Activated CD4-positive, CD25-positive, alpha-beta regulatory T cell (primary cell): Measurements from ENCODE around the gene NR5A1.

Source experiments
- DNase-seq, 4 experiments: peaks; one replicate each; lab custom pipeline; 2025; lab: John Stamatoyannopoulos, UW

Gene NR5A1

DNA sequence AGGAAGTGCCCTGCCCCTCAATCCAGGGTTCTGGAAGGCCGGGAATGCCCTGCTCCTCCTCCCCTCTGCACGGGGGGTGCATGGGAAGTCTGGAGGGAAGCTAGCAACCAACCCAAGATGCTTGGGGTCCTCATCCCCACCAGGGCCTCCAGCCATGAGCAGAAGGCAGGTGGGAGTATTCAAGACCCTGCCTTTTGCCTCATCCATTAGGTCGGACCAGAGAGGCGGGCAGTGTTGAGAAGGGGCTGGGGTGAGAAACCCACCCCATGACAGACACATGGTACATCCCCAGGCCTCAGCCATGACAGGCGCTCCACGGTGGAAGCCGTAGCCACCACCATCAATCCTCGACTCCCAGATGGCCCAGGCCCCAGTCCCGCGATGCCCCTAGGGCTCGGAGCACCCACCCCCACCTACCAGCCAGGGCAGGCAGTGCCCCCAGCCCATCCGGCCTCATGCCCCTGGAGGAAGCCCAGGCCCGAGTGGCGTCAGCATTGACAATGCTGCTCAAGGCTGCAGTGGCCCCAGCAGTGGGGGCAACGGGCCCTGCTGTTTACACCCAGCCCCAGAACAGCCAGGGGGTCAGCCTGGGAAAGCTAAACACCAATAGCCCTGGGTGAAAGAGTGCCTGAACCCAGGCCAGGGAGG is 8.6 kb downstream of the NR5A1 start:
- no peak for DNase-seq

DNA sequence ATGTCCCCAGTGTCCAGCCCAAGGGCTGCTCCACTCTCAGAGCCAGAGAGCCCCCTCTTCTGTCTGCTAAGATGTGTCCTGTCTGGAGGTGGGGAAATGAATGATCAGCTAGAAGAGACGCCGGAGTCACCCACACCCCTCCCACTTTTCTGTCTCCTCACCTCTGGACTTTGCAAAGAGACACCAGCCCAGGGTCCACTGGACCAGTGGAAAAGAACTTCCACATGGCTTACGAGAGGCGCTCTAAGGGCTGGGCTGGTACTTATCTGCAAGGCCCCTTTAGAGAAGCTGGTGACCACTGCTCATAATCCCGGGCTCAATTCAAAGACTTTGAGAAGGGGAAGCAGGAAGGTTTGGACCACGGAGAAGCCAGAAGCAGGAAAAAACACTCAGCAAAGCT is 9.2 kb downstream of the NR5A1 start:
- no peak for DNase-seq

DNA sequence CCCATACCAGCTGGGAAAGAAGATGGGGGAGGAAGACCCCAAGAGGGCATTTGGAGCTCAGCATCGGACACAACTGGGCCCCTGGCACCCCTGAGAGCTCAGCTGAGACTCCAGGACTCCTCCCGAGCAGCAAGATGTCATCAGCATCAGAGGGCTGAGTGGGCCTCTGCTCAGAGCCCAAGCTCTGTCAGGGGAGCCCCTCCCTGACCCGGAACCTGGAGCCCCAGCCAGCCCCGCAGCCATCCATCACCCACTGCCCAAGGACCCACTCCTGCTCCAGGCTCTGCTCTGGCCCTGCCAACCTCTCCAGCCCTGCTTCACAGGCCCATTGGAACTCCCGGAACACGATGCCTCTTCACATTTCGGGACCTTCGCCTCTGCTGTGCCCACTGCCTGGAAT is 9.8 kb downstream of the NR5A1 start:
- no peak for DNase-seq

DNA sequence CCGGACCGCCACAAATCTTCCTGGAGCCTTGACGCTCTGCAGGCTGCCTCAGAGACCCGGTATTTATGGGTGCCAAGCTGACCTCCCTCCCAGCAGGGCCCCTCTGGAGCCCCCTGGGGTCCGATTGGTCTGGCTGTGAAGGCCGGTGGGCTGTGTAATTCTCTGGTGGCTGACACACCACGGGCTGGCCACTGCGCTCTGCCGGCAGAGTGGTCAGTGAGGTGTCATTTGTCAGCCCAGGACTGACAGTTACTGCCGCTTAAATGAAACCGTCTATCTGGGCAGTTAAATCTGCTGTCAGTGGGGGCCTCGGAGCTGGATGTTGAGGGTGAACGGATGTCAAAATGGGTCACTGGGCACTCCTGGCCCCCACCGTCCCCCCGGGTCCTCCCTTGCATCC is 10.7 kb downstream of the NR5A1 start:
- DNase-seq = no peak

DNA sequence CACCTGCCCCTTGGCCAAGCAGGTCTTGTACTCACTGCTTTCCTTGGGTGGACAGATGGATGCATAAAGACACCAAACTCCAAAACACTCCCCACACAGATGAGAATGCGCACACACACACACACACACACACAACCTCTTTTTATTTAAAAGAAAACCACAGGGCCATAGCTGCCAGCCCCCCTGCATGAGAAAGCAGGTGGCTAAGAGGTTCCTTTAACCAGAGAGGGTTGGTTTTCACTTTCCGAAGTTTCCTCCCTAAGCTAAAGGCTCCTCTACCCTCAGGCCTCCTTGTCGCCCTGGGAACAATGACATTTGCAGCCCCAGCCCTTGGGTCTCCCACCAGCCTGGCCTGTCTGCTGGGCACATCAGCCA is 11.1 kb downstream of the NR5A1 start:
- DNase-seq = no peak

DNA sequence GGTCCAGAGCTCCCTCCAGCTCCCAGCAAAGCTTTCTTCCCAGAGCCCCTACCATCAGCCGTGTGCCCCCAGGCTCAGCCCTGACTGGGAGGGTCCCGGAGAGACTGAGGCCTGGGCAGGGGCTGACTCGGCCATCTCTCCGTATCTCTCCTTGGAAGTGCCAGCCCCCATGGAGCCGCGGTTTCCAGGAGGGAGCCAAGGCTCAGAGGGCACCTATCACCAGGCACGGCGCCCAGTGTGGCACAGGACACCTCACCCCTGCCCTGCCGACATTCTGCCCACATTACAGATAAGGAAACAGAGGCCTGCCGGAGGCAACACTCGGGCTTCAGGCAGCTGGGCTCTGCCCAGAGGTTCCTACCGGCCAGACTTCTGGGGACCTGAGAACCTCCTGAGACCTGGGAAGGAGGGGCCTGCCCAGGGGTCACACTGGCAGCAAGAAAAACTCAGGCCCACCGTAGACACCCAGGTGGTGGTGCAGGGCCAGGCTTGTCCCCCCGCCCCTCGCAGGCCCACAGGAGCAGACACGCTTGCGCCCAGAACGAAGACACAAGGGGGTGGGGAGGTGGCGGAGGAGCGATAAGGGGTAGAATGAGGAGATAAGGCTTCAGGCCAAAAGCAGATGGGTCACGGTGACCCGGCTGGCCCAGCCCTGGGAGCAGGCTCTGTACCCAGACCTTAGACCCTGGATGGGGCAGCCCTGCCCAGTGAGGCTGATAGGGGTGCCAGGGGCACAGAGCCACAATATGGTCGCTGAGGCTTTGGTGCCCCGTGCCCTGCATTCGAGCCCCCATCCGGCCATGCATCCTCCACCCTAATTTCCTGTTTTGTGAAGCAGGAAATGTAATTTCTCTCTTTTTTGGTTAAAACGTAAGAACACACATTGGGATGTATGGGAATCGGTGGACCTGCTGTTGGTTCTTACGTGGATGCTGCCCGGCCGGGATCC is 11.8 kb downstream of the NR5A1 start:
- DNase-seq = no peak

DNA sequence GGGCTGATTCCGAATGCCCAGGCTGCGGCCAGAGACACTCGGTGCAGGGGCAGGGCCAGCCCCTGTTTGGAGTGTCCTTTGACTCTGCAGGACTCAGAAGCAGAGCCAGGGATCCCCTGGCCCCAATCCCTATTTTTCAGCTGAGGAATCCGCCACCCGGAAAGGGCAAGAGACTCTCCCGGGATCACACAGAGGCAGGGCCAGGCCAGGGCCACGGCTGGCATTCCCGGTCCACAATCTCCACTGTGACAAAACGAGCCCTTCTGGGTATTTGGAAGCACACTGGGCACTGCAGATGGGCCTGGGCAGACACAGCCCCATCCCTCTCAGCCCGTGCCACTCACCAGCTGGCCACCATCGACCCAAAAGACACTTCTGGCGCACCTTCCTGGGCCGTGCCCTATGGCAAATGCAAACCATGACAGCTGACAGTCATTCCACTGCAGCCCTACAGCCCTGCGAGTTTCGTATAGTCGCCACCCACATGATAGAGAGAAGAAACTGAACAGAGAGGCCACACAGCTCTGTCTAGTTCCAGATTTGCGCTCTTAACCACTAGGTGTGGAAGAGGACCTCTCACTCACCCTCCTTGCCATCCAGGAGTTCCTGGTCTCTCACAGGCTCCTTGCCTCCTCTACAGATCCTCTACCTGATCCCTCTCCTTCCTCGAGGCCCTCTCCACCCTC is 13.3 kb downstream of the NR5A1 start:
- DNase-seq = no peak

DNA sequence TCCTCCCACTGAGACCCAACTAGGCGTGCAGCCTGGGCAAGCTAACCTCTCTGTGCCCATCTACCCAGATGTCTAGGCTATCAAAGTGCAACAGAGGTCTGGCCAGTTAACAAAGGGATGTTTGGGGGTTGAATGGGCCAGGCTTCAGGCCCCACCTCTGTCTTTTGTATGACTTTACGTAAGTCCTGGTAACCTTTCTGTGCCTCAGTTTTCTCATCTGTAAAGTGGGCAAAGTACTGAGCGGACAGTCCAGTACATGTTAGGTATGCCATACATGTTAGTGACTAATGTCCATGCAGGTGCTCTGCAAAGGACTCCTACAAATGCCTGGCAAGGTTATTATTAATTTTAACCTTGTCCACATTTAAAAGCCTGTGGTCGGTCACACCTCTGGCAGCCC is 14.0 kb downstream of the NR5A1 start:
- DNase-seq = no peak

DNA sequence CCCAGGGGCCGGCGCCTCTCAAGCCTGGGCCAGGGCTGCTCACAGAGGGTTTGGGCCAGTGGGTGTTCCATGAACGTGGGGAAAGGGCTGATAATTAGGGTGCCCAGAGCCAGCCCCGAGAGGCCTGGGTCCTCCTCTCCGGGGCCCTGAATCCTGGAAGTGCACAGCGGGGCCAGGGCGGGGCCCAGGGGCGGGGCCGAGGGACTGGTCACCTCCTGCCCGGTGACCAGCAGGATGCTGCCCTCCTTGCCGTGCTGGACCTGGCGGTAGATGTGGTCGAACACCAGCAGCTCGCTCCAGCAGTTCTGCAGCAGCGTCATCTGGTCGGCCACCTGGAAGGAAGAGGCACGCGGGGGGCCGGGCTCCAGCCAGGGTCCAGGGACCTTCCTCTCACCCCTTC is 14.4 kb downstream of the NR5A1 start:
- no peak for DNase-seq

DNA sequence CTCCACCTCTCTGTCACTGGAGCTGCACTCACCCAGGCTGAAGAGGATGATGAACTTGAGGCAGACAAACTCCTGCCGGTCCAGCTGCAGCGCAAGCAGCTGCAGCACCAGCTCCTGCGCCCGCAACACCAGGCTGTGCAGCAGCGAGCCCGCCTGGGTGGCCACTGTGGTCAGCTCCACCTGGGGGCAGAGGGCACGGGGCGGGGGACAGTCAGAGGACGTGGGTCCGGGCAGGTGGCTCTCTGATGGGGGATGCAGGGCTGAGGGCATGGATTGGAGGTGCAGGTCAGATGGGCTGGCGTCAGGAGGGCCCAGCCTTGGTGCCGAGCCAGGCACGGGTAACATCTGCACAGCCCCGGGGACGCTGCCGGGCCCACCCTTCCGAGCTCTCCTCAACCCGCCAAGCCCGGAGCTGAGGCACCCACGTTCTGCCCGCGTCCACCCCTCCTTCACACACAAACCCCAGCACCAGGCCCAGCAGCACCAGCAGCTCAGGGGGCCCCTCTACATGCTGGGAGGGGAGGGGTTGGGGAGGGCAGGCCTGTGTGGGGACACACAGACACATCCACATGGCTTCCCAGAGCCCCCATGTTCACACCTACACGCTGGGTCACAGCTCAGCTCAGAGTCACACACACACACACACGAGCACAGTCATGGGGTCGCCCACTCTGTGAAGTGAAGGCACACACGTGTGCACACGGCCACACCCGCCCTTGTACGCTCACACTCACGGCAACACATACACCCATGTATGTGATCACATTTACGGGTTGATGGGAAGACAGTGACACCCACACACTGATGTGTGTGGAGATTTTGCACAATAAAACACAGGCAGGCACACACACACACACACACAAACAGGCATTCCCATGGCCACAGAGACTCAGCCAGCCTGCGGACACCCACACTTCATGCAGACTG is 15.9 kb downstream of the NR5A1 start:
- no peak for DNase-seq

DNA sequence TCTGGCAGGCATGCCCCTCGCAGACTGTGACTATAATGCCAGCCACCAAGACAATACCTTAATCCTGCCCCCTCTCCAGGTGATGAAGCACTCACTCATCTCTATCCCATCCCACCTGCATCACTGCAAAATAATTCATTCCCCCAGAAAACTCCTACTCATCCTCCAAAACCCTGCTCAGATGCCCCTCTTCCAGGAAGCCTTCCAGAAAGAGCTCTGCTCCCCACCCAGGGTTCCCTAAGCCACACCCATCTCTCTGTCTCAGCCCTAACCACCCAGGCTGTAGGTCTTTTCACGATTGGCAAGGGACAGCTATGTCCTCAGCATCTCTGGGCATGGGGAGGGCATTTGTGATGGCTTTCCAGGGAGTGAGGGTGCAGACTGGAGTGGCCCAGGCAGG is 17.2 kb downstream of the NR5A1 start:
- DNase-seq = no peak

DNA sequence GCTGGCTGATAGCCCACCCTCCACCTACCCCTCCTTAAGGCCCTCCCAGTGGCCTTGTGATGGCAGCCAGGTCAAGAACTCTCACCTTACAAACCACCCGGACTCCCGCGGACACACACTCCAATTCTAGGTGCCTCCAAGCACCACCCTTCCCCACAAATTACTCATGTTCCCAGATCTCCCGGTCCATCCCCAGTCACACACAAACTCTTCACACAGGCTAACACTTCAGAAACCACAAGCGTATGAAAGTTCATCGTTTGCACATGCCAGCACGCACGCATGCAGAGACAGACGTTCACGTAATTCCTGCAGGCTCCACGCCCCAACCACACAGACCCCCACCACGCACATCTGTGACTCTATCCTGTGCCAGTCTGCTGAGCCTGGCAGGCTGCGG is 18.0 kb downstream of the NR5A1 start:
- no peak for DNase-seq

DNA sequence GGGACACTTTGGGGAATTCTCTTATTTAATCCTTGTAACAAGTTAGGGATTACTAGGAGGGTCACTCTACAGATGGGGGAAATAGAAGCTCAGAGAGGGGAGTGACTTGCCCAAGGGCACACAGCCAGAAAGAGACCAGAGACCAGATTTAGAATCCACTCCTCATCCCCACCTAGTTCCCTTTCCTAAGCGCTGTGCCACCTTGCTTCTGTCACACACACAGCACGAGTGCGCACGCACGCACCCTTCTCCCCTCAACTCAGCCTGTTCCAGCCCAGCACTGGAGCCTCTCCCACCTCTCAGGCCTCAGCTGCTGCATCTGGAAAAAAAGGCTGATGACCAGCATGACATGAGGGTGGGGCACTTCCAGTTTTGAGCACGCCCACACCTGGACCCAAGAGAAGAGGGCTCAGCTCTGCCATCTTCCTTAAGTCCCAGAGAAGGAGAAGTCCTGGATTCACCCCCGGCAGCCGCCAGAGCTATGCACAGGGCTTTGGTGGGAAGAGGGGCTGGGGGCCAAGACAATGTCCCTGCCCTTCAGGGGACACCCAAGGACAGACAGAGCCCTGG is 18.5 kb downstream of the NR5A1 start:
- DNase-seq = no peak

DNA sequence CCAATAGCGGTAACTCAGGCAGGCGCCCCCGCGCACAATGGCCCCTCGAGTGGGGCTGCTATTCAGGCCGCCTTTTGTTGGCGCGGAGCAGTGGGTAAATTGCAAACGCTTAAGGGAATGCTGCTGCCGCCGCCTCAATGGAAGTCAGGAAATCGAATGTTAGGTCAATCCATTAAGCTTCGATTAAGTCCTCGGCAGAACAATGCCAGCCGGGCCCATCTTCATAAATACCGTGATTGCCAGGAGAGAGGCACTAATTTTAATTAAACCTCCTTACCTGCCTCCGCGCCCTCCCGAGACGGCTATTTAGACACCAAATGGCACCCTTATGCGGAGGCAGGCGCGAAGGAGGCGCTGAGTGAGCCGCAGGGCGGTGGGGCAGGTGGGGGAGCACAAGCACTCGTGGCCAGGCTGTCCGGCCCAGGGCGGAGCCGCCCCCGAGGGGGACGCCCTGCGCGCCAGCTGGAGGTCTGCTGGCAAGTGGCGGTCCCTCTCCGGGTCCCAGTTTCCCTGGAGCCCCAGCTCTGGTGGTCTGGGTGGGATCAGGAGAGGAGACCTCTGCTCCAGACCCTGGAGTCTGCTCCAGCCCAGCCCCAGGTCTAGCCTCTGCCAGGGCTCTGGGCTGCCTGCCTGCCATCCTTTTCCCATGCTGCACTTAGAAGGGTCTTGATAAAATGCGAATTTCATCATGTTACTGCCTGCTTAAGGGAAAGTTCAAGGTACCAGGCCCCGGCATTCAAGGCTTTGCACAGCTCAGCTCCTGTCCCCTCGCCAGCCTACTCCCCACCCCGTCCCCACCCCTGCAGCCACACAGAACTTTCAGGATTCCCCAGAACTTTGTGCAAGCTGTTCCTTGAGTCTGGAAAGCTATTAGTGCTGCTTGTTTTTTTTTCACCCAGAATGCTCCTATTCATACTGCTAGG is 19.7 kb downstream of the NR5A1 start:
- no peak for DNase-seq

DNA sequence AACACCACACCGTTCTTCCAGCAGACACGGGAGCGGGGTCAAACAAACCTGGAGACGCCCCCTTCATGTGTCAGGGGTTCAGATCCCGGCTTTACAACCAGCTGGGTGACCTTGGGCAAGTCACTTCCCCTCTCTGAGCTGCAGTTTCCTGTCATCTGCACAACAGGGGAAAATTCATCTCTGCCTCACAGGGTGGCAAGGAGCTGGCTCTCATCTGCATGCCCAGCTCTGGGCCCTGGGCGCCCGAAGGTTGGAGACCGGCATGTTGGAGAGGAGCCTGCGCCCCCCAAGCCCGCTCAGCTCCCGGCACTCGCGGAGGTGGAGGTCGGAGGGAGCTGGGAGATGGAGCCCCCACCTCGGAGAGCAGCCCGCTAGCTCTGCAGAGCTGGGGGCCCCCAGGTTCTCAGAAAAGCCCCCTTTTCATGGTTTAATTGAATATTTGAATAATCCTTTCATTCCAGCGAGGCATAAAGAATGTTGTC is 20.4 kb downstream of the NR5A1 start:
- no peak for DNase-seq

DNA sequence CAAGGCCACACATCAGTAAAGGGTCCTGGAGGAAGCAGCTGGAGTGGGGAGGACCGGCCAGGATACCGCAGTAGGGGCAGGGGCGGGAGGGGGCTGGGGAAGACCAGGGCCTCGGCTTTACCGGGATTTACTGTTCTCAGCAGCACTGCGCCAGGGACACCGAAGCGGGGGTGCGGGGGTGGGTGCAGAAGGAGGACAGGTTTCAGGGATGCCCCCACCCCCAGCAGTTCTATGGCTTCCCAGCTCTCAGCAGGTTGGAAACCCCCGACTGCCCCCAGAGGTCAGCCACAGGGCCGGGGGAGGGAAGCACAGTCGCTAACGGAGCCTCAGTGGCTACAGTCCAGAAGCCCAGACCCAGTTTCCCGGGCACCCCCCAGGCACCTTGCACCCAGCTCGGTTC is 21.3 kb downstream of the NR5A1 start:
- no peak for DNase-seq

DNA sequence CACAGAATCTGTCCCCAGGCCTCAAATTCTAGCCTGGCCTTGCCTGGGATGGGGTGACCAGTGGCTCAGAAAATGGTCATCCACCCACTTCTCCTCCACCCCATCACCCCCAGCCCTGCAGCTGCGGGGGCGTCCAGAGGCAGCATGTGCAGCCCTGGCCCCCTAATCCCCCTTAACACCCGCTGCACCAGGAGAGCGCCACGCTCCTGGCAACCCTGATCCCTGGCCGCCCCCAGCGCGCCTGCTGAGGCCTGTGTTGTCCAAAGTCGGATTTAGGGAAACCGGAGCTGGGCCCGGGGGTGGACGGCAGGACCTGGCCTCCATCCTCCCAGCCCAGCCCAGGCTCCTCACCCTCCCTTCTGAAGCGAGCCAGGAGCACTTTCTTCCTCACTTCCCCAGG is 22.0 kb downstream of the NR5A1 start:
- DNase-seq = no peak

DNA sequence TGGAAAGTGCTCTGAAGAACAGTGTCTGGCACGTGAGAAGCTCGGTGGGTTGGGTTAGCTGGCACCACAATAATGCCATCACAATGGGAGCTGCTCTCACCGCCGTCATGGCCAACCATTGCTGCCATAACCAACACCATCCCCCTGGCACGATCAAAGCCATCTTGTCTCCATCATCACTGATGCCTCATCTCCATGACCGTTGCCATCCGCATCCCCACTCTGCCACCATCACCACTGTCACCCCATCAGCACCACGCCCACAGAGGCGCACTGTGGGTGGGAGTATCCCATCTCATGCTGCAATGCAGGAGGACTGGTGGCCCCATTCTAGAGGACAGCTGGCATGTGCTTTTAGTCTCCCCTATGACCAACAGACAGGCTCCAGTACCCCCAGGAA is 23.7 kb downstream of the NR5A1 start:
- no peak for DNase-seq

DNA sequence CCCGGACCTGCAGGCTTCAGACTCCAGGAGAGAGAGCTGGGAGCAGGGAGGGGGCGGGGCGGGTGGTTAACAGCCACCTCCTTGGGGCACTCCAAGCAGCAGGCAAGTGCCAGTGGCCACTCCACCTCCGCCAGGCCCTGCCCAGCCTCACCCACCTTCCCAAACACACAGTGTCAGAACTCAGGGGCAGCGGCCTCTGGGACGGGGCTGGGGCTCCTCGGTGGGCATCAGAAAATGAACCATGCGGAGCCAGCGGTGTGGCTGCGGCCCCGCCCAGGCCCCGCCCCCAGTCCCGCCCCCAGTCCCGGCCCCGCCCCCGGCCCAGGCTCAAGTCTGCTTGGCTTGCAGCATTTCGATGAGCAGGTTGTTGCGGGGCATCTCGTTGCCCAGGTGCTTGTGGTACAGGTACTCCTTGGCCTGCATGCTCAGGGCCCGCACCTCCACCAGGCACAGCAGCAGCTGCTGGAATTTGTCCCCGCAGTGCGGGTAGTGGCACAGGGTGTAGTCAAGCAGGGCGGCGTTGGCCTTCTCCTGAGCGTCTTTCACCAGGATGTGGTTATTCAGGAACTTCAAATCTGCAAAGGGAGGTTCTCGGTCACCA is 24.7 kb downstream of the NR5A1 start:
- no peak for DNase-seq

DNA sequence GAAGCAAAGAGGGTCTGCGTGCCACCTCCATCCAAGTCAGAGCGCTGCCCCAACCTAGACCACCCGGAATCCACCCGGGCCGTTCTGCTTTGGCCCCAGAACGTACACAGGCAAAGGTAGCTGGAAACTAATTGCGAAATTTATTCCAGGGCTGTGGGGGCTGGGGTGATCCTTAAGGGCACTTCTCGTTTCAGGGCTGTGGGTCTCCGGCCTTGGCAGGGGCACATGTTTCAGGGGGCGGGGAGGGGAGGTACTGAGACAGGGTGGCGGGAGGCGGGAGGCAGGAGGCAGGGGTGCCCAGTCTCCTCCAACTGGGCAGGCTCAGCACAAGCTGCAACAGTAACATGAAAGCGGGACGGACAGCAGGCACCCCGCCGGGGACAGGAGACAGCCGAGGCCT is 26.1 kb downstream of the NR5A1 start:
- no peak for DNase-seq
